Spleen (tissue), 7 donors: Measurements from ENCODE around the gene COL1A2.

ENCODE experiments used
- POLR2A ChIP-seq, 3 donors: fragments of 450-650 bp; IDR thresholded peaks; one replicate each; pipeline ENCODE4 v1.5.1; 2017; ENCODE audit warnings: antibody characterized with exemption in 3 of 3, mild to moderate bottlenecking in 1 of 3
- TF ChIP-seq, protein P1 (sequence below), 11 experiments: fragments of 200-600 bp in 7 of 11; fragments of 450-650 bp in 4 of 11; sonication (generic) in 4 of 11; IDR thresholded peaks in 8 of 11; conservative IDR thresholded peaks in 3 of 11; 1 replicate in 7 of 11; 2 replicates in 4 of 11; pipeline versions ENCODE4 v1.4.0 to v1.8.0; 2016 to 2021; ENCODE audit warnings: antibody characterized with exemption in 11 of 11, inconsistent platforms in 4 of 11, mild to moderate bottlenecking in 1 of 11
- donor health status: DM: no; HTN: no; CAD: no; lungs with moderate emphysema.
- donor health status: DM: no; HTN: no; CAD: no.
- donor health status: DM: no; HTN: no; CAD: no.

DNA sequence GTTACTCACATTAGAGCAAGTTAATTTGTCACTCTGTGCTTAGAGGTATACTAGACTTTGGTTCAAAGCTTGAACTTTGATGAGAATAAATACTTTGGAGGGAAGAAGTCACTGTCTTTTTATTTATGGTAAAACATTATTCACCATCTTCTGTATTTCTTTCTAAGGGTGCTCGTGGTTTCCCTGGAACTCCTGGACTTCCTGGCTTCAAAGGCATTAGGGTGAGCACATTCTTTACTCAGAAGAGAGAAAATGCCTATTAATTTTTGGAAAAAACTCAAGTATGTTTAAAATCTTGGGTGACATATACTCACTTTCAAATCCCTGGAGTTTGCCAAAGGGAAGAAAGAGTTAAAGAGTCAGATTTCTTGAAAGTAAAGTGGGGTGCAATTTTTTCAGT, 10.8 kb downstream of the COL1A2 start:
- no peak for TF ChIP-seq POLR2A (IDR thresholded peaks at IDR 0.05)
- TF ChIP-seq, protein P1, sequence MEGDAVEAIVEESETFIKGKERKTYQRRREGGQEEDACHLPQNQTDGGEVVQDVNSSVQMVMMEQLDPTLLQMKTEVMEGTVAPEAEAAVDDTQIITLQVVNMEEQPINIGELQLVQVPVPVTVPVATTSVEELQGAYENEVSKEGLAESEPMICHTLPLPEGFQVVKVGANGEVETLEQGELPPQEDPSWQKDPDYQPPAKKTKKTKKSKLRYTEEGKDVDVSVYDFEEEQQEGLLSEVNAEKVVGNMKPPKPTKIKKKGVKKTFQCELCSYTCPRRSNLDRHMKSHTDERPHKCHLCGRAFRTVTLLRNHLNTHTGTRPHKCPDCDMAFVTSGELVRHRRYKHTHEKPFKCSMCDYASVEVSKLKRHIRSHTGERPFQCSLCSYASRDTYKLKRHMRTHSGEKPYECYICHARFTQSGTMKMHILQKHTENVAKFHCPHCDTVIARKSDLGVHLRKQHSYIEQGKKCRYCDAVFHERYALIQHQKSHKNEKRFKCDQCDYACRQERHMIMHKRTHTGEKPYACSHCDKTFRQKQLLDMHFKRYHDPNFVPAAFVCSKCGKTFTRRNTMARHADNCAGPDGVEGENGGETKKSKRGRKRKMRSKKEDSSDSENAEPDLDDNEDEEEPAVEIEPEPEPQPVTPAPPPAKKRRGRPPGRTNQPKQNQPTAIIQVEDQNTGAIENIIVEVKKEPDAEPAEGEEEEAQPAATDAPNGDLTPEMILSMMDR (IDR thresholded peaks at IDR 0.05 in 8 of 11, conservative IDR thresholded peaks at IDR 0.05 in 3 of 11): no peak
